Mesothelial cell of epicardium (in vitro differentiated cells): ENCODE results near the gene SLC22A8. TPM values are rescaled to one million over a fixed set of nuclear protein-coding genes. Genes with fewer than 3 reads are reported as not detected.

ENCODE experiments used
- DNase-seq, 2 experiments: peaks; one replicate each; pipeline ENCODE4 v3.0.0; 2021; ENCODE audit warnings: low spot score in 2 of 2; ENCODE audit not compliant: unreplicated experiment in 2 of 2
- H3K27ac Mint-ChIP-seq: 2 replicates; pipeline ENCODE4 v1.8.0; 2021; ENCODE audit warnings: mixed read lengths
- H3K27me3 Mint-ChIP-seq: 2 replicates; pipeline ENCODE4 v1.8.0; 2021; ENCODE audit warnings: low read depth, mixed read lengths
- H3K36me3 Mint-ChIP-seq: 2 replicates; pipeline ENCODE4 v1.8.0; 2021; ENCODE audit warnings: mixed read lengths
- H3K4me1 Mint-ChIP-seq: 2 replicates; pipeline ENCODE4 v1.8.0; 2021; ENCODE audit warnings: mixed read lengths
- H3K4me3 Mint-ChIP-seq: 2 replicates; pipeline ENCODE4 v1.8.0; 2021; ENCODE audit warnings: mild to moderate bottlenecking, moderate library complexity, mixed read lengths
- H3K9me3 Mint-ChIP-seq: 2 replicates; pipeline ENCODE4 v1.8.0; 2021; ENCODE audit warnings: mixed read lengths
- total RNA-seq: library from RNA; stranded (reverse); gene quantifications from 3 replicates; pipeline ENCODE4 v1.2.1, GENCODE V29; 2021
- TF ChIP-seq, protein P1 (sequence below): fragments of 200-600 bp; sonication (generic); IDR thresholded peaks from one replicate; pipeline ENCODE4 v1.5.0; 2021; ENCODE audit warnings: antibody characterized with exemption; ENCODE audit not compliant: unreplicated experiment

The SLC22A8 gene
- total RNA-seq, 1 donor from 2014 or later: not detected

DNA sequence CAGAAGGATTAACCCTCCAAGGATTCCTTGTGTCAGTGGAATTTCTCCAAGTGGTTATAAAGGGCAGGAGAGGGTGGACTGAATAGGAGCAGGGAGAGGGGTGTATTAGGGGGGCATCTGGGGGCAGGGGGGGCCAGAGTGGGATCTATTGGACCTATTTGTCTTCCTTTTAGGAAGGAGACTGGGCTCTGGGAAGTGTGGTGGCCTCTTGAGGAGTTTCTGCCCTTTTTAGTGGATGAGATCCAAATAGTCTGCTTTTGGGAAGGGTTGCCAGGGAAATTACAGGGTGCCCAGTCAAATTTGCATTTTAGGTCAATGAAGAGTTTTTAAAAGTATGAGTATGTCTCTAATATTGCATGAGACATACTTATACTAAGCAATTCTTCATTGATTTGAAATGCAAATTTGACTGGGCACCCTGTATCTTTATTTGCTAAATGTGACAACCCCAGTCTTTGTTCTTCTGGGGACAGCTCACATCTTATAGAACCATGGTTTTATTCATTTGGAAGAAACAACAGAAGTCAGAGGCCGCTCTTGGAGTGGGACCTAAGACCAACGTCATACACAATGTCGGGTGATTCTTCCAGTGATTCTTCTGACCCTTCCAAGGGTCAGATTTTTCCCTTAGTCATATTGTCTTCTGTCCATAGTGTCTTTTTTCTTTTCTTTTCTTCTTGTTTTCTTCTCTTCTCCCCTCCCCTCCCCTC is 30.4 kb downstream of the SLC22A8 start:
- Mint-ChIP-seq H3K9me3 (no peaks in the 10 kb centered on the region), H3K27ac (no peak overlapping the region), H3K4me1 (no peaks in the 10 kb centered on the region), H3K4me3 (no peak overlapping the region), H3K27me3 (peaks cover 34% of the 10 kb centered on the region), H3K36me3 (no peaks in the 10 kb centered on the region)
- DNase-seq: no peak
- TF ChIP-seq, protein P1, sequence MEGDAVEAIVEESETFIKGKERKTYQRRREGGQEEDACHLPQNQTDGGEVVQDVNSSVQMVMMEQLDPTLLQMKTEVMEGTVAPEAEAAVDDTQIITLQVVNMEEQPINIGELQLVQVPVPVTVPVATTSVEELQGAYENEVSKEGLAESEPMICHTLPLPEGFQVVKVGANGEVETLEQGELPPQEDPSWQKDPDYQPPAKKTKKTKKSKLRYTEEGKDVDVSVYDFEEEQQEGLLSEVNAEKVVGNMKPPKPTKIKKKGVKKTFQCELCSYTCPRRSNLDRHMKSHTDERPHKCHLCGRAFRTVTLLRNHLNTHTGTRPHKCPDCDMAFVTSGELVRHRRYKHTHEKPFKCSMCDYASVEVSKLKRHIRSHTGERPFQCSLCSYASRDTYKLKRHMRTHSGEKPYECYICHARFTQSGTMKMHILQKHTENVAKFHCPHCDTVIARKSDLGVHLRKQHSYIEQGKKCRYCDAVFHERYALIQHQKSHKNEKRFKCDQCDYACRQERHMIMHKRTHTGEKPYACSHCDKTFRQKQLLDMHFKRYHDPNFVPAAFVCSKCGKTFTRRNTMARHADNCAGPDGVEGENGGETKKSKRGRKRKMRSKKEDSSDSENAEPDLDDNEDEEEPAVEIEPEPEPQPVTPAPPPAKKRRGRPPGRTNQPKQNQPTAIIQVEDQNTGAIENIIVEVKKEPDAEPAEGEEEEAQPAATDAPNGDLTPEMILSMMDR: no peak

DNA sequence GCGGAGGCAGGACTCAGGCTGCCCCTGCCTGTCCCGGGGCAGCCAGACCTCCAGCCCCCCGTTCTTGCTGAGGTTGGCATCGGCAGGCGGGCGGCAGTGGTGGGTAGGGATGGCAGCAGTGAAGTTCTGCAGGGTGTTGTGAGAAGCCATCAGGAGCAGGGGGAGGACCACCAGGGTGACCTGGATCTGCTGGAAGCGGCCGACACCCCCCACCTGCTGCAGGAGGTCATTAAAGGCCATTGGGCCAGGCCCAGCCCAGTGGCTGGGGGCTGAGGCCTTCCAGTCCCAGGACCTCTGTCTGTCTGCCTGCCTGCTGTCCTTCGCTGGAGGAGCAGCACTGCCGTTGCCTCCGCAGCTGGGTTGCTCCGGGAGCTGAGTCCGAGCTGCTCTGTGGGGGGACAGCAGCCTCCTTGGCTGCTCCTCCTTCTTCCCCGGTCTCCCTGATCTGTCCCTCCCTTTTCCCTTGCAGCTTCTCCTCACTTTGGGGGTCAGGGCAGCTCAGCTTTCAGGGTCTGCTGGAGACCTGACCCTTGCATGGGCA is 31.1 kb downstream of the SLC22A8 start, which contains the start of gene SLC22A6:
Gene SLC22A6 (minus strand): TSS at position 517 of the 541 bp plus-strand sequence. CDS start 277 bp downstream, at position 240.
- H3K9me3 Mint-ChIP-seq: no peaks in the 10 kb centered on the region
- no peaks in the 10 kb centered on the region for H3K4me1 Mint-ChIP-seq
- DNase-seq: no peak
- H3K36me3 Mint-ChIP-seq: no peaks in the 10 kb centered on the region
- H3K27ac Mint-ChIP-seq: no peak within 1 kb of the TSS
- no peak within 1 kb of the TSS for H3K4me3 Mint-ChIP-seq
- peaks cover 33% of the 10 kb centered on the region for H3K27me3 Mint-ChIP-seq
- TF ChIP-seq, protein P1: no peak

DNA sequence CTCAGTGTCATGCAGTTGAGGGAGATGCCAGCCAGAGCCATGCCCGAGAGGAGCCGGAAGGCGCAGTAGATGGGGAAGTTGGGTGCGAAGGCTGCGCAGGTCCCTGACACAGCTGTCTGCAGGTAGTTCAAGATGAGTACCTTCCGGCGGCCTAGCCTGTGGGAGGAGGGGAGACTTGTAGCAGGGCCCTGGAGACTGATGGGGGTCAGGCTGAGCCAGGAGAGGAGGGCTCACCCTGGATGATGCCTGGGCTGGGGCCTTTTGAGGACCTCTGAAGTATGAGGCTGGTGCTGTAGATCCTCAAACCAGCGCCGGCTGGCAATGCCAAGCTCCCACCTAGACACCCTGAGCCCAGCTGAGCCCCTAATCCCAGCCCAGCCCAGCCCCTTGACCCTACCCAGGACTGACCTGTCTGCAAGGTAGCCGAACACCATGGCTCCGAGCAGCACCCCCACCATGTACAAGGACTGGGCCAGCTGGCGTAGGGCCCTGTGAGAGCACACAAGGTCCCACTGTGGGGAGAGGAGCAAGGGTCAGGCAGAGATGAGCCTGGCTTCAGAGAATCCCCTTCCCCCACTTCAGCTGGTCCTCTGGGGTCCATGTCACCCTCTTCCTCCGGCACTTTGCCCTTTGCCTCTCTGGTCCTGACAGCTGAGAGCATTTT is 32.0 kb downstream of the SLC22A8 start:
- Mint-ChIP-seq H3K9me3 (no peaks in the 10 kb centered on the region), H3K27ac (no peak overlapping the region), H3K4me3 (no peak overlapping the region), H3K27me3 (peaks cover 30% of the 10 kb centered on the region), H3K4me1 (no peaks in the 10 kb centered on the region), H3K36me3 (no peaks in the 10 kb centered on the region)
- no peak for DNase-seq
- TF ChIP-seq, protein P1: no peak

DNA sequence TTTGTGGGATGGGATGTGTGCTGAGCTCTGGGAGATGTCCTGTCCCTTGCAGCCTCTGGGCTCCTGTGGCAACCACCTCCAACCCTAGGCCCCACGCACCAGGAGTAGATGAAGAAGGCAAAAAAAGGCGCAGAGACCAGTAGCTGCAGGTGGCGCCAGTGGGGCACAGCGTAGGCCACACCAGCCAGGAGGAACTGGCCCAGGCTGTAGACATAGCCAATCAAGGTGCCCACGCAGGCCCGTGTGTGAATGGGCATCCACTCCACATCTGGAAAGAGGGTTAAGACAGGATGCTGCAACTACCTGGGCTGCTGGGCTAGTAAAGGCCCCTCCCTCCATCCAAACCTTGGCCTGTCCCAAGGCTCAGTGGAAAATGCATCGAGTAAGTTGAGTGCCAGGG is 33.9 kb downstream of the SLC22A8 start:
- TF ChIP-seq, protein P1: no peak
- Mint-ChIP-seq H3K9me3 (no peaks in the 10 kb centered on the region), H3K4me3 (no peak overlapping the region), H3K4me1 (no peaks in the 10 kb centered on the region), H3K27ac (no peak overlapping the region), H3K36me3 (no peaks in the 10 kb centered on the region), H3K27me3 (peaks cover 23% of the 10 kb centered on the region)
- DNase-seq: no peak

DNA sequence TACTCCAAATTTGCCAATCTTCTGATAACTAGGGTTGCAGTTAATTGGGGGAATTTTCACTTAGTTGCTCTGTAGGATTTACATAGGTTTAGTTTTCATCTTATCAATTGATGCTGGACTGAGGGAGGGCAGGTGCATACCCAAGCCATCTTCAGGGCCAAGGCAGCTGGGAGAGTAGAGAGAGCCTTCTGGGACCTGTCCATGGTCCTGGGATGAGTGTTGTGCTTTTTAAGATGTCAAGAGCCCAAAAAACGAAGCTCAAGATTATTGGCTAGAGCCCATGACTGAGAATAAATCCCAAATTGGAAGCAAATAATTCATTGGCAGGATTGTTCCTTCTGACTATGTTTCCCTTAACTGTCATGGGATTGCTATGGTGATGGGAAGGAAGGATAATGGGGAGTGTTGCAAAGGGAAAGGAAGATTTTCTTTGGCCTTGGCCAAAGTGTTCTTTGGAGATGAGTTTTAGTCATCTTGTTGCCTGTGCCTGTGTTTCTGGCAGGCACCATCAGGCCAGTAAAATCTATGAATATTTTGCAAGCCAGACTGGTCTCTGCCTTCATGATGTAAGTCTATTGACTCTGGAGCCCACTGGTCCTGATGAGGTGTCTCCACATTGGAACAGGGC is 35.4 kb downstream of the SLC22A8 start:
- DNase-seq: no peak
- H3K36me3 Mint-ChIP-seq: no peaks in the 10 kb centered on the region
- H3K27me3 Mint-ChIP-seq: peaks cover 19% of the 10 kb centered on the region
- H3K4me3 Mint-ChIP-seq: no peak overlapping the region
- no peaks in the 10 kb centered on the region for H3K9me3 Mint-ChIP-seq
- no peaks in the 10 kb centered on the region for H3K4me1 Mint-ChIP-seq
- TF ChIP-seq, protein P1: no peak
- no peak overlapping the region for H3K27ac Mint-ChIP-seq
